Occipital lobe (tissue), 2 donors: ENCODE measurements around the gene CYP2R1. TPM values are rescaled to one million over a fixed set of nuclear protein-coding genes. Genes with fewer than 3 reads are reported as not detected.

Experiments
- DNase-seq: peaks from one replicate; lab custom pipeline; 2025; lab: John Stamatoyannopoulos, UW
- total RNA-seq: library from RNA; depleted of rRNA; stranded (reverse); fragments of >200 nt; gene quantifications from one replicate; pipeline ENCODE4 v1.2.3, GENCODE V29; 2014

Gene CYP2R1
- 43.7 TPM for total RNA-seq

DNA sequence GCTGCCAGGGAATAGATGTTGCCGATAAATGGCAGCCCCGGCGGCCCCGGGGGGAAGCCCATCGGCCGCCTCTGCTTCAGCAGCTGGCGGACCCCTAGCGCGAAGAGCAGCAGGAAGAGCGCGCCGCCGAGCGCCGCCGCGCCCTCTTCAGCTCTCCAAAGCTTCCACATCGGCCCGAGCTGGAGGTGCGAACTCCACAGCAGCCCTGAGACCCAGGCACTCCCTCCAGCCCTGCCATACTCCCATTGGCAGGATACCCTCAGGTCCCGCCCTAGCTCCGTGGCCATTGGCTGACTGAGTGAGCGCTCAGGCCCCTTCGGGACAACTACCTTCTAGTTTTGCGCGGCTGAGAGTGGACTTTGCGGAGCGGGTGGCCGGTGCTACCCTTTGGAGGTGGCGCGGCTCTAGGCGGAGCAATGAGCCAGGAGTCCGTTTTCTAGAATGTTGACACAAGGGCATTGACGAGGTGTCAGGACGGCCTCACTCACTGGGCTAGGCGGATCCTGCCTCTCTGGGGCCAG is at the start of gene CYP2R1:
Gene CYP2R1, minus strand, starts transcription at position 196 of the 521 bp plus-strand sequence. Its CDS starts 26 bp downstream, at position 170.
- DNase-seq, result peak; percentile 94

DNA sequence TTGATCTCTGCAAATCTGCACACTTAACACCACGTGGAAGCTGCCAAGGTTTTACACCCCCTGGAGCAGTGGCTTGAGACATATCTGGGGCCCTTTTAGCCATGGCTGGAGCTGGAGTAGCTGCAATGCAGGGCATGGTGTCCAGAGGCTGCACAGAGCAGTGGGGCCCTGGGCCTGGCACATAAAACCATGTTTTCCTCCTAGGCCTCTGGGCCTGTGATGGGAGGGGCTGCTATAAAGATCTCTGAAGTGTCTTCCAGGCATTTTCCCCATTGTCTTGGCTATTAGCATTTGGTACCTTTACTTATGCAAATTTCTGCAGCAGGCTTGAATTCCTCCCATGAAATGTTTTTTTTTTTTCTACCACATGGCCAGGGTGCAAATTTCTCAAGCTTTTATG is 46.9 kb upstream of the CYP2R1 start:
- DNase-seq, result no peak

GRCh38 chr11:14934641-14935351 is 42.8 kb upstream of the CYP2R1 start:
- DNase-seq, result no peak

DNA sequence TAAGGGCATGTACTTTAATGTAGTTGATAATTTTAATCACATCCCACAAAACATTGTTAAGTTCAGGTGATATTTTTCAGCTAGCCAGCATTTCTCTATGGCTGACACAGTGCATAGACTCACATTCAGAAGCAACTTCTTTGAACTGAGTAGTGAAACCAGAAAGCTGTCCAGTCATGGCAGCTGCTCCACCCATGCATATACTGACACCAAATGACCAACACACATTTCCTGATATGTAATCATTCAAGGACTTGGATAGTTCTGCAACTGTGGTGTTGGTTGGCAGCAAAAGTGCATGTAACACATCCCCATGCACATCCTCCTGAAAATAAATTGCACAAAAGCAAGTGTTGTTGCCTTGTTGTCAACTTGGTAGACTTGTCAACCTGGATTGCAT is 40.4 kb upstream of the CYP2R1 start:
- no peak for DNase-seq

GRCh38 chr11:14930369-14930768 is 38.3 kb upstream of the CYP2R1 start:
- no peak for DNase-seq

- DNase-seq, result no peak
Measured at GRCh38 chr11:14927146-14927545, 35.1 kb upstream of the CYP2R1 start.

- DNase-seq, result no peak
Measured at GRCh38 chr11:14924318-14924717, 32.3 kb upstream of the CYP2R1 start.

DNA sequence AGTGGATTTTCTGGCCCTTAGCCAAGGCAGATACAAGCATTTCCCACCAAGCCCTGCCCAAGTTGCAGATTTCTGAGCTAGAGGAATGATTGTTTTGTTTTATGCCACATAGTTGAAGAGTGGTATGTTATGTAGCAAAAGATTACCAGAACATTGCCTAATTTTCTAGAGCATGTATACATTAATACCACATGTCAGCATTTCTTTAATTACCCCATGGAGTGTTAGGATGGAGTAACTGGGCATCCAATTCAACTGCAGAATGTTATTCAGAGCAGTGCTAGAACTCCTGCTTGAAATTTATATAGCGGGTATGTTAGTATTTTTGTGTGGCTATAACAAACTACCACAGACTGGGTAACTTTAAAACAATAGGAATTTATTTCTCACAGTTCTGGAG is 24.4 kb upstream of the CYP2R1 start:
- no peak for DNase-seq

DNA sequence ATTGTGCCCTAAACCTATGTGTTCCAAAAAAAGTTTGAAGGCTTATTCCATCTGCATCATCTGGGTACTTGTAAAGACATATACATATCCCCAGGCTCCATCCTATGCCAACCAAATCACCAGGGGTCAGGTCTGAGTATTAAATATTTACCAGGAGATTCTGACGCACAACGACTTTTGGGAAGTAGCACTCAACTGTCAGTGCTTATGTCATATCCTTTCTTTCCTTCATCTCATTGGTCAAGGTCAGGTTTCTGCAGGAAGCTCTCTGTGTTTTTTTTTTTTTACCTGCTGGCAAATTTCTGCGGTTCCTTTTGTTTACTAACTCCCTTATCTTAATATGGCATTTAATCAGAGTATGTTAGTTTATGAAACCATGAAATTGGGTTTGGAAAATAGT is 22.5 kb upstream of the CYP2R1 start:
- DNase-seq, result no peak

- peak; percentile 24 for DNase-seq
Measured at GRCh38 chr11:14908214-14908880, 16.3 kb upstream of the CYP2R1 start.

GRCh38 chr11:14907411-14908213 is 15.6 kb upstream of the CYP2R1 start:
- DNase-seq, result peak; percentile 52

DNA sequence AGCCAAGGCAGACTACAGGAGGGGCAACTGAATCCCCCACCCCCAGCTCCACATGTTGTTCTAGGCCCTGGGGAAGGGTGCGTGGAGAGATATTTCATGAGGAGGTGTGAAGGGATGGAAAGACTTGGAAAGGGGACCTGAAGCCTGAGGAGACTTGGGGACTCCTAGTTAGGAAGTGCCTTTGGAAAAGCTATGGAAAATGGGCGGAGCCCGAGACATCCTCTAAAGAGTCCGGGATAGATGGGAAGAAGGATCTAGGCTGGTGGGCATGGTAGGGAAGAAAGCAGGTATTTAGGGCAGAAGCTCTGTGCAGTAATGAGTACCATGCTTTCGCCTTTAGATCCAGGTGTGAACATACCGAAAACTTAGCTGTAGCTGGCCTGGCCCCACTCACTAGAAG is 15.0 kb upstream of the CYP2R1 start:
- no peak for DNase-seq

DNA sequence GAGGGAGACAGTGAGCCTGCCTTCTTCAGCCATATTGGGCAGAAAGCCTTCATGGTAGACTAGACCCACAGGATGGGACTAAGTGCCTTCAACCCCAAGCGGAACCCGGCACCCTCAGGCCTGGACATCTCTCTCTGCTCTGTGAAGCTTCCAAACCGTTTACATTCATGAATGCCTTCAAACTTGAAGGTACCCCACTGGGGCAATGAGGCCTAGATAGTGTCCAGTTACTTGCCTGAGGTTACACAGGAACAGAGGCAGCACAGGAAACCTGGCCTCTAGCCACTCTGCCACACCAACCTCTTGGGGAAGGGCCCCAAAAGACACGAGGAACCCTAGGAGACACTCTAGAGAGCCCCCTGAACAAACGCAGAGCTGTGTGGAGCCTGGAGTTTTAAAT is 14.5 kb upstream of the CYP2R1 start:
- DNase-seq, result no peak

DNA sequence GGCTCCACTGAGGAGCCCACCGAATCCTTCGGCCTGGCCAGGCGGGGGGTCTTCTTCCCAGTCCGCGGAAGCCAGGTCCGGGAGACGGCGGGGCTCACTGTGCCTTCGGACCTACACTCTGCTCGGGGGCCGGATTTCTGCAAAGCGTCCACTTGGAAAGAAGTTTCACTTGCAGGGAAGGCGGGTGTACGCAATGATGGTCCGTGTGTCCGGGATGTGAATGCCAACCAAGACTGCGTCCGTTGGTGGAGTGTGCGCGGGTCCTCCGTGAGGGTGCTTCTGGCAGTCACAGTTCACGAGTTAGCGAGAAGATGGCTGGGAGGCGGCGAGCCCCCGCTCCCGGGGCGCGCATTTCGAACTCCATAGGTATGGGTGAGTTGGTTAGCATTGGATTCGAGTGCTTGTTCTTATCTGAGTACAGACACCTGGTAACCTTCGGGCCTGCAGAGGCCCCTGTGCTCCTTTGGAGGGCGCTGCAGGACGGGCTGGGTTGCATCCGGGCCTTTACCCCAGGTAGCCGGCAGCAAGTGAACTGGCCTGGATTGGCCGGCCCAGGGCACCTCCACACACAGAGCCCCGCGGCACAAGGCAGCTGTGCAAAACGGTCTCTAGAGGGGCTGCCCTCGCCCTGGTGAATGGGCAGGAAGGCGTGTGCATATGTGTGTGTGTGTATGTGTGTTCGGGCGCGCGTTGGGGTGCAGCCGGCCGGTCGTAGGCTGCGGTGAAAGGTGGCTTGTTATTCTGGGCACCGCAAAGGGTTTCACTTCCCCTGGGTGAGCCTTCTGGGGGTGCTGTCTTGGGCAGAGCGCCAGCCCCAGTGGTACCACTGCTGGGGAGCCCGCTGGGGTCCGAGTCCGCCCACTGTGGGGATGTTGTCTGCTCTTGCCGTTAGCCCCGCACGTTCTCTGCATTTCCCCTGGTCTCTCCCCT is 13.3 kb upstream of the CYP2R1 start:
- DNase-seq, result no peak

DNA sequence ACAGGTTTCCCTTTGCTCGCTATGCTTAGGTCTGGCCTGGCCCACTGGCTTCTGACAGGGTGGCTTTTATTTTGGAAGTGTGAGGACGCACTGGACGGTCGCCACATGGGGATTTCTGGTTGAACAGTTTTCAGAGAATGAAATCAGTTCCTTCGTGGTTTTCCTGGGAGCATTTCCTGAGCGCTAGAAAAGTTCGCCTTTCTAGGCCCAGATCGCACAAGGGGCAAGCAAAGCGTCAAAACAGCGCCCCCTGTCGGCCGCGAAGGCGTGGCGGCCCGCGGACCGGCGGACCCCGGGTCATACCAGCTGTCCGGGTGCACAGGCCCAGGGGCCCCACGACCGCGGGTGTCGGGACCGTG is 12.7 kb upstream of the CYP2R1 start:
- peak; percentile 15 for DNase-seq

- no peak for DNase-seq
Measured at GRCh38 chr11:14902650-14903350, 10.8 kb upstream of the CYP2R1 start.

- DNase-seq, result no peak
Measured at GRCh38 chr11:14898906-14899305, 6.9 kb upstream of the CYP2R1 start.

DNA sequence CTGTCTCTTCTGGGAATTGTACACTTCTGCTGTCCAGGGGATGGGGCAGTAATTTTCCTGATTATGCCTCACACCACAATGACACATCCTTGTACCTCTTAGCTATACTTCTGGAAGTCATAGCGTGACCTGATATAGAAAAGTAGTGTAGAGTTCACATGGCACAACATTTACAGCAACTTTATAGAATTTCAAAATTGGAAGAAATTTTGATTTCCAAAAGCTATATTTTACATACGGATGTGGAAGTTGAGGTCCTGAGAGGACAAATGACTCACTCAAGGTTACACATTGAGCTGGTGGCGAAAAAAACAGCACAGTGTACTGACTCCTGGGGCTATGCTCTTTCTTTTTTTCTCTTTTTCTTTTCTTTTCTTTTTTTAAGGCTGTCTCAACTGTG is 6.3 kb upstream of the CYP2R1 start:
- DNase-seq, result no peak

GRCh38 chr11:14894657-14895598 is 2.9 kb upstream of the CYP2R1 start:
- no peak for DNase-seq
